ENCODE data around the gene KIAA0586.

DNA sequence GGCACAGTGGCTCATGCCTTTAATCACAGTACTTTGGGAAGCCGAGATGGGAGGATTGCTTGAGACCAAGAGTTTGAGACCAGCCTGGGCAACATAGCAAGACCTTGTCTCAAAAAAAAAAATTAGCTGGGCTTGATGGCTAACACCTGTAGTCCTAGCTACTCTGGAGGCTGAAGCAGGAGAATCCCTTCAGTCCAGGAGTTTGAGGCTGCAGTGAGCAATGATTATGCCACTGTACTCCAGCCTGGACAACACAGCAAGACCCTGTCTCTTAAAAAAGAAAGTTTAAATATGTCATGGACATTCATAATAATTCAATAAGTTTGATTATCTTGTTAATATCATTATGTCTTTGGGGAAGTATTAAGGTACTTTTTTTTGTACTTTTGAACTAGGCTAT, 38.9 kb downstream of the KIAA0586 start:
- no peak for TF ChIP-seq NFE2L2 (conservative IDR thresholded peaks at IDR 0.05; ENCODE audit: low read length)
- no peak for TF ChIP-seq CTCF (IDR thresholded peaks at IDR 0.05)
- no peak for TF ChIP-seq HOXA7 (CRISPR knock-in tag; IDR thresholded peaks at IDR 0.05)

Data from A549 (cell line).